A673 (cell line): Measurements from ENCODE around the gene FAM168A. TPM values are rescaled to one million over a fixed set of nuclear protein-coding genes. Genes with fewer than 3 reads are reported as not detected.

Experiments used
- BruUV-seq: library from RNA; stranded (reverse); fragments of 400-500 nt; replicated peaks from 2 replicates; lab custom pipeline; 2021; lab: Mats Ljungman, UMichigan
- CTCF ChIA-PET: fragments of 300-600 bp; sonication (Branson Sonifier 250); formaldehyde crosslinking; loops from one replicate; lab custom pipeline; 2022; ENCODE audit warnings: antibody characterized with exemption; lab: Charles Lee
- POLR2A ChIA-PET: fragments of 300-600 bp; sonication (Branson Sonifier 250); formaldehyde crosslinking; loops from one replicate; lab custom pipeline; 2022; ENCODE audit warnings: antibody characterized with exemption; ENCODE audit not compliant: low non-redundant PET; lab: Charles Lee
- DNase-seq: peaks from one replicate; pipeline ENCODE4 v3.0.0-alpha.2; 2015; ENCODE audit warnings: low spot score
- H3K27ac ChIP-seq: fragments of 200-600 bp; sonication (generic); 2 replicates; pipeline ENCODE4 v1.5.1; 2016; ENCODE audit warnings: mixed run types, low read depth, mild to moderate bottlenecking, mixed read lengths, antibody characterized with exemption, low read length; ENCODE audit not compliant: poor library complexity, severe bottlenecking
- H3K27me3 ChIP-seq: fragments of 200-600 bp; sonication (generic); replicated peaks from 2 replicates; pipeline ENCODE4 v1.6.1; 2017; ENCODE audit warnings: mixed run types, low read depth, mild to moderate bottlenecking, mixed read lengths, antibody characterized with exemption, low read length; ENCODE audit not compliant: insufficient read depth, poor library complexity
- H3K36me3 ChIP-seq: fragments of 200-600 bp; sonication (generic); 2 replicates; pipeline ENCODE4 v1.6.1; 2016; ENCODE audit warnings: mixed run types, mild to moderate bottlenecking, mixed read lengths, antibody characterized with exemption, low read length; ENCODE audit not compliant: insufficient read depth, poor library complexity, severe bottlenecking
- H3K4me1 ChIP-seq: fragments of 200-600 bp; sonication (generic); 2 replicates; pipeline ENCODE4 v1.6.1; 2017; ENCODE audit warnings: mixed run types, mild to moderate bottlenecking, mixed read lengths, antibody characterized with exemption, low read length; ENCODE audit not compliant: insufficient read depth, poor library complexity, severe bottlenecking
- H3K4me3 ChIP-seq: fragments of 200-600 bp; sonication (generic); 2 replicates; pipeline ENCODE4 v1.5.1; 2016; ENCODE audit warnings: low read depth, mixed run types, mild to moderate bottlenecking, mixed read lengths, low read length; ENCODE audit not compliant: poor library complexity, severe bottlenecking
- H3K9me3 ChIP-seq: fragments of 200-600 bp; sonication (generic); 2 replicates; pipeline ENCODE4 v1.6.1; 2016; ENCODE audit warnings: mixed run types, low read depth, mild to moderate bottlenecking, mixed read lengths, antibody characterized with exemption, low read length; ENCODE audit not compliant: poor library complexity, severe bottlenecking
- CTCF ChIP-seq: fragments of 300-800, 200-600 bp; sonication (generic); conservative IDR thresholded peaks from 2 replicates; pipeline ENCODE4 v1.5.1; 2017; ENCODE audit warnings: low read depth, mild to moderate bottlenecking, antibody characterized with exemption, low read length, moderate library complexity, mixed read lengths
- EZH2 ChIP-seq: fragments of 200-600 bp; sonication (generic); IDR thresholded peaks from 2 replicates; pipeline ENCODE4 v1.6.1; 2017; ENCODE audit warnings: borderline replicate concordance, low read depth, mild to moderate bottlenecking, mixed read lengths, antibody characterized with exemption, low read length; ENCODE audit not compliant: poor library complexity, severe bottlenecking
- intact Hi-C: fragments of 100-400 bp; cut with micrococcal nuclease; formaldehyde crosslinking; loops from one replicate; pipeline ENCODE4 v1.10.0; 2022; ENCODE audit not compliant: unreplicated experiment
- total RNA-seq: library from RNA; stranded (reverse); gene quantifications from 2 replicates; pipeline ENCODE4 v1.2.3, GENCODE V29; 2021

Gene FAM168A
- total RNA-seq, 1 experiment from 2014 or later, result 46.1 TPM

- BruUV-seq, result no TSS peak
- peaks cover 6% of the 10 kb centered on the region for H3K4me1 ChIP-seq
- ChIA-PET CTCF (no interaction called here), POLR2A (no interaction called here)
- H3K27me3 ChIP-seq, result no peaks in the 10 kb centered on the region
- no peaks in the 10 kb centered on the region for H3K9me3 ChIP-seq
- H3K4me3 ChIP-seq, result no peak overlapping the region
- intact Hi-C loops, result no loop called here
- no peak overlapping the region for H3K27ac ChIP-seq
- no peak for DNase-seq
- no peaks in the 10 kb centered on the region for H3K36me3 ChIP-seq
- no peak for TF ChIP-seq EZH2
- TF ChIP-seq CTCF, result no peak
Measured at GRCh38 chr11:73559743-73560142, 38.2 kb downstream of the FAM168A start.

GRCh38 chr11:73556966-73557365 lies 40.9 kb downstream of the FAM168A start:
- no peak for DNase-seq
- intact Hi-C loops, result no loop called here
- Histone ChIP-seq H3K9me3 (no peaks in the 10 kb centered on the region), H3K4me1 (peaks cover 10% of the 10 kb centered on the region), H3K27ac (no peak overlapping the region), H3K36me3 (no peaks in the 10 kb centered on the region), H3K4me3 (no peak overlapping the region), H3K27me3 (no peaks in the 10 kb centered on the region)
- ChIA-PET CTCF (no interaction called here), POLR2A (no interaction called here)
- TF ChIP-seq CTCF, result no peak
- TF ChIP-seq EZH2, result no peak
- no TSS peak for BruUV-seq

GRCh38 chr11:73555615-73556014 lies 42.3 kb downstream of the FAM168A start:
- H3K4me1 ChIP-seq, result peaks cover 23% of the 10 kb centered on the region
- BruUV-seq, result no TSS peak
- H3K4me3 ChIP-seq, result no peak overlapping the region
- no peaks in the 10 kb centered on the region for H3K36me3 ChIP-seq
- H3K27me3 ChIP-seq, result no peaks in the 10 kb centered on the region
- H3K27ac ChIP-seq, result no peak overlapping the region
- intact Hi-C loops, result no loop called here
- DNase-seq, result no peak
- H3K9me3 ChIP-seq, result no peaks in the 10 kb centered on the region
- ChIA-PET POLR2A (interaction anchor here (0.7 kb wide), 1 partner anchor 26 kb away, joined by 3 read pairs; no protein-coding TSS in a partner anchor), CTCF (no interaction called here)
- TF ChIP-seq EZH2 (no peak), CTCF (no peak)
